A673 (cell line): ENCODE data around the gene ASPG. TPM values are rescaled to one million over a fixed set of nuclear protein-coding genes. Genes with fewer than 3 reads are reported as not detected.

ENCODE experiments used
- BruUV-seq: library from RNA; stranded (reverse); fragments of 400-500 nt; replicated peaks from 2 replicates; lab custom pipeline; 2021; lab: Mats Ljungman, UMichigan
- CTCF ChIA-PET: fragments of 300-600 bp; sonication (Branson Sonifier 250); formaldehyde crosslinking; loops from one replicate; lab custom pipeline; 2022; ENCODE audit warnings: antibody characterized with exemption; lab: Charles Lee
- POLR2A ChIA-PET: fragments of 300-600 bp; sonication (Branson Sonifier 250); formaldehyde crosslinking; loops from one replicate; lab custom pipeline; 2022; ENCODE audit warnings: antibody characterized with exemption; ENCODE audit not compliant: low non-redundant PET; lab: Charles Lee
- DNase-seq: peaks from one replicate; pipeline ENCODE4 v3.0.0-alpha.2; 2015; ENCODE audit warnings: low spot score
- H3K27ac ChIP-seq: fragments of 200-600 bp; sonication (generic); 2 replicates; pipeline ENCODE4 v1.5.1; 2016; ENCODE audit warnings: mixed run types, low read depth, mild to moderate bottlenecking, mixed read lengths, antibody characterized with exemption, low read length; ENCODE audit not compliant: poor library complexity, severe bottlenecking
- H3K27me3 ChIP-seq: fragments of 200-600 bp; sonication (generic); replicated peaks from 2 replicates; pipeline ENCODE4 v1.6.1; 2017; ENCODE audit warnings: mixed run types, low read depth, mild to moderate bottlenecking, mixed read lengths, antibody characterized with exemption, low read length; ENCODE audit not compliant: insufficient read depth, poor library complexity
- H3K36me3 ChIP-seq: fragments of 200-600 bp; sonication (generic); 2 replicates; pipeline ENCODE4 v1.6.1; 2016; ENCODE audit warnings: mixed run types, mild to moderate bottlenecking, mixed read lengths, antibody characterized with exemption, low read length; ENCODE audit not compliant: insufficient read depth, poor library complexity, severe bottlenecking
- H3K4me1 ChIP-seq: fragments of 200-600 bp; sonication (generic); 2 replicates; pipeline ENCODE4 v1.6.1; 2017; ENCODE audit warnings: mixed run types, mild to moderate bottlenecking, mixed read lengths, antibody characterized with exemption, low read length; ENCODE audit not compliant: insufficient read depth, poor library complexity, severe bottlenecking
- H3K4me3 ChIP-seq: fragments of 200-600 bp; sonication (generic); 2 replicates; pipeline ENCODE4 v1.5.1; 2016; ENCODE audit warnings: low read depth, mixed run types, mild to moderate bottlenecking, mixed read lengths, low read length; ENCODE audit not compliant: poor library complexity, severe bottlenecking
- H3K9me3 ChIP-seq: fragments of 200-600 bp; sonication (generic); 2 replicates; pipeline ENCODE4 v1.6.1; 2016; ENCODE audit warnings: mixed run types, low read depth, mild to moderate bottlenecking, mixed read lengths, antibody characterized with exemption, low read length; ENCODE audit not compliant: poor library complexity, severe bottlenecking
- CTCF ChIP-seq: fragments of 300-800, 200-600 bp; sonication (generic); conservative IDR thresholded peaks from 2 replicates; pipeline ENCODE4 v1.5.1; 2017; ENCODE audit warnings: low read depth, mild to moderate bottlenecking, antibody characterized with exemption, low read length, moderate library complexity, mixed read lengths
- EZH2 ChIP-seq: fragments of 200-600 bp; sonication (generic); IDR thresholded peaks from 2 replicates; pipeline ENCODE4 v1.6.1; 2017; ENCODE audit warnings: borderline replicate concordance, low read depth, mild to moderate bottlenecking, mixed read lengths, antibody characterized with exemption, low read length; ENCODE audit not compliant: poor library complexity, severe bottlenecking
- intact Hi-C: fragments of 100-400 bp; cut with micrococcal nuclease; formaldehyde crosslinking; loops from one replicate; pipeline ENCODE4 v1.10.0; 2022; ENCODE audit not compliant: unreplicated experiment
- total RNA-seq: library from RNA; stranded (reverse); gene quantifications from 2 replicates; pipeline ENCODE4 v1.2.3, GENCODE V29; 2021

The ASPG gene
- total RNA-seq, 1 experiment from 2014 or later: not detected

- no peak overlapping the region for H3K4me3 ChIP-seq
- H3K36me3 ChIP-seq: no peaks in the 10 kb centered on the region
- no peaks in the 10 kb centered on the region for H3K27me3 ChIP-seq
- intact Hi-C loops: loop anchor here (5.0 kb wide), 1 partner anchor 552 kb away; no protein-coding TSS in a partner anchor
- no TSS peak for BruUV-seq
- ChIA-PET POLR2A (no interaction called here), CTCF (no interaction called here)
- H3K4me1 ChIP-seq: peaks cover 8% of the 10 kb centered on the region
- TF ChIP-seq CTCF: no peak
- no peak for TF ChIP-seq EZH2
- H3K9me3 ChIP-seq: no peaks in the 10 kb centered on the region
- DNase-seq: no peak
- H3K27ac ChIP-seq: no peak overlapping the region
Observed at GRCh38 chr14:104090071-104090748, 4.7 kb downstream of the ASPG start.

GRCh38 chr14:104091061-104091926 lies 5.8 kb downstream of the ASPG start:
- Histone ChIP-seq H3K9me3 (no peaks in the 10 kb centered on the region), H3K27me3 (no peaks in the 10 kb centered on the region), H3K4me3 (no peak overlapping the region), H3K27ac (no peak overlapping the region), H3K36me3 (no peaks in the 10 kb centered on the region), H3K4me1 (peaks cover 8% of the 10 kb centered on the region)
- no TSS peak for BruUV-seq
- ChIA-PET CTCF (no interaction called here), POLR2A (no interaction called here)
- intact Hi-C loops: loop anchor here (5.0 kb wide), 1 partner anchor 551 kb away; no protein-coding TSS in a partner anchor
- TF ChIP-seq CTCF (no peak), EZH2 (no peak)
- no peak for DNase-seq

- CTCF ChIA-PET: no interaction called here
- intact Hi-C loops: loop anchor here (5.0 kb wide), 1 partner anchor 550 kb away; no protein-coding TSS in a partner anchor
- Histone ChIP-seq H3K36me3 (no peaks in the 10 kb centered on the region), H3K27me3 (no peaks in the 10 kb centered on the region), H3K27ac (no peak overlapping the region), H3K9me3 (no peaks in the 10 kb centered on the region), H3K4me1 (peaks cover 8% of the 10 kb centered on the region), H3K4me3 (no peak overlapping the region)
- BruUV-seq: no TSS peak
- POLR2A ChIA-PET: no interaction called here
- DNase-seq: no peak
- TF ChIP-seq CTCF (no peak), EZH2 (no peak)
Observed at GRCh38 chr14:104091927-104092771, 6.6 kb downstream of the ASPG start.
